ENCODE results near the gene CLTA.

Gene CLTA

DNA sequence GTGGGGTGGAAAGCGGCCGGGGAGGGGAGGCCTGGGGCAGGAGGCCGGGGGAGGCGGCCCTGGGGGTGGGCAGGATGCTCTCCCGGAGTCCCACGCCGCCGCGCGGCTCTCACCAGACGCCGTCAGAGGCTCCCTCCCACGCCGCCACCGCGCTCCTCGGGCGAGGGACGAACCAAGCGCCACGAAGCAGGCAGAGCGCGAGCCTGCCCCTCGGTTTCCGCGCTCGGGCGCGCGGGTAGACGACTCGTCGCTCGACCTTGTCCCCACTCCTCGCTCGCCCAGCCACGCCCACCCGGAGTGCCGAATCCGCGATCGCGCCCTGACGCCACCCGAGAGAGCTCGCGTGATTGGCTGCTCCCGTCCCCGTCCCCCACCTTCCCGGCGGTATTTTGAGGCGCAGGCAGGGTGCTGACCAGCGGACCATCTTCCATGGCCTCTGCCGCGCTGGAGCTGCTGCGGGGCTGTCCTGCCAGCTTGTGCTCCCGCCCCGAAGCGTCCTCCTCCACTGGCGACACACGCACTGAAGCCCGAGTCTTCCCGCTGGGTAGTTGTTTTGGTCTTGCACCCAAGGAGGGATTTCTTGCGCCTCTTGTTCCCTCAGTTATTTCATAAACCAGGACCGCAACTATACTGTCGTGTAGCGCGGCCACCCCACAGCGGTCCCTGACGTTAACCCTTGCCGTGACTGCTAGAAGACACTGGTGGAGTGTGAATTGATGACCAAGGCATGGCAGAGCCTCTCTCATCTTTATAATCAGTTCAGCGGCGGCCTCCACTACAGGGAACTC is 67.7 kb downstream of the CLTA start, which contains the start of gene GNE (continued):
- TF ChIP-seq ZNF114 (tag by site-specific recombination; IDR thresholded peaks at IDR 0.05) (no peak), ZNF768 (tag by site-specific recombination; IDR thresholded peaks at IDR 0.05) (no peak), ZNF37A (tag by site-specific recombination; IDR thresholded peaks at IDR 0.05) (no peak), KLF8 (tag by site-specific recombination; IDR thresholded peaks at IDR 0.05) (peak; percentile 88)

- Histone ChIP-seq H3K4me1 (ENCODE audit: control insufficient read depth, insufficient read depth, low read length) (no peaks in the 10 kb centered on the region), H3K9me3 (ENCODE audit: control insufficient read depth, insufficient read depth, low read depth, low read length) (no peaks in the 10 kb centered on the region), H3K27ac (ENCODE audit: extremely low read depth, low read depth, low read length) (peak overlapping the region; percentile 74), H3K4me3 (ENCODE audit: low read depth, low read length) (peak overlapping the region; percentile 74), H3K36me3 (ENCODE audit: control insufficient read depth in 2 of 2, insufficient read depth in 1 of 2, low read length in 2 of 2) (no peaks in the 10 kb centered on the region)
- ChIA-PET CTCF (interaction anchor here (1.1 to 1.3 kb wide), 2 partner anchors 9 to 191 kb away, joined by 3 to 4 read pairs; no protein-coding TSS in a partner anchor), POLR2A (interaction anchor here (0.5 to 2.6 kb wide), 16 partner anchors 9 to 263 kb away, joined by 3 to 14 read pairs (median 4); partner anchors contain the start of genes CLTA and RNF38)
- peak; percentile 83 for TF ChIP-seq ZNF121 (tag by site-specific recombination; IDR thresholded peaks at IDR 0.05)
- TF ChIP-seq ZNF677 (tag by site-specific recombination; IDR thresholded peaks at IDR 0.05), result no peak
- no peak for TF ChIP-seq ZNF596 (tag by site-specific recombination; IDR thresholded peaks at IDR 0.05)
- TF ChIP-seq ZNF114 (tag by site-specific recombination; IDR thresholded peaks at IDR 0.05), result no peak
- TF ChIP-seq, protein P1, sequence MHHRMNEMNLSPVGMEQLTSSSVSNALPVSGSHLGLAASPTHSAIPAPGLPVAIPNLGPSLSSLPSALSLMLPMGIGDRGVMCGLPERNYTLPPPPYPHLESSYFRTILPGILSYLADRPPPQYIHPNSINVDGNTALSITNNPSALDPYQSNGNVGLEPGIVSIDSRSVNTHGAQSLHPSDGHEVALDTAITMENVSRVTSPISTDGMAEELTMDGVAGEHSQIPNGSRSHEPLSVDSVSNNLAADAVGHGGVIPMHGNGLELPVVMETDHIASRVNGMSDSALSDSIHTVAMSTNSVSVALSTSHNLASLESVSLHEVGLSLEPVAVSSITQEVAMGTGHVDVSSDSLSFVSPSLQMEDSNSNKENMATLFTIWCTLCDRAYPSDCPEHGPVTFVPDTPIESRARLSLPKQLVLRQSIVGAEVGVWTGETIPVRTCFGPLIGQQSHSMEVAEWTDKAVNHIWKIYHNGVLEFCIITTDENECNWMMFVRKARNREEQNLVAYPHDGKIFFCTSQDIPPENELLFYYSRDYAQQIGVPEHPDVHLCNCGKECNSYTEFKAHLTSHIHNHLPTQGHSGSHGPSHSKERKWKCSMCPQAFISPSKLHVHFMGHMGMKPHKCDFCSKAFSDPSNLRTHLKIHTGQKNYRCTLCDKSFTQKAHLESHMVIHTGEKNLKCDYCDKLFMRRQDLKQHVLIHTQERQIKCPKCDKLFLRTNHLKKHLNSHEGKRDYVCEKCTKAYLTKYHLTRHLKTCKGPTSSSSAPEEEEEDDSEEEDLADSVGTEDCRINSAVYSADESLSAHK (tag by site-specific recombination; IDR thresholded peaks at IDR 0.05), result no peak
- no peak for TF ChIP-seq ZNF362 (tag by site-specific recombination; IDR thresholded peaks at IDR 0.05)
- TF ChIP-seq ZNF140 (tag by site-specific recombination; IDR thresholded peaks at IDR 0.05), result no peak
- no peak for TF ChIP-seq ZFP41 (tag by site-specific recombination; IDR thresholded peaks at IDR 0.05; ENCODE audit: borderline replicate concordance)
Measured at GRCh38 chr9:36258996-36259533, 68.3 kb downstream of the CLTA start.
